ENCODE data around the gene PCSK9.

PCSK9 gene

DNA sequence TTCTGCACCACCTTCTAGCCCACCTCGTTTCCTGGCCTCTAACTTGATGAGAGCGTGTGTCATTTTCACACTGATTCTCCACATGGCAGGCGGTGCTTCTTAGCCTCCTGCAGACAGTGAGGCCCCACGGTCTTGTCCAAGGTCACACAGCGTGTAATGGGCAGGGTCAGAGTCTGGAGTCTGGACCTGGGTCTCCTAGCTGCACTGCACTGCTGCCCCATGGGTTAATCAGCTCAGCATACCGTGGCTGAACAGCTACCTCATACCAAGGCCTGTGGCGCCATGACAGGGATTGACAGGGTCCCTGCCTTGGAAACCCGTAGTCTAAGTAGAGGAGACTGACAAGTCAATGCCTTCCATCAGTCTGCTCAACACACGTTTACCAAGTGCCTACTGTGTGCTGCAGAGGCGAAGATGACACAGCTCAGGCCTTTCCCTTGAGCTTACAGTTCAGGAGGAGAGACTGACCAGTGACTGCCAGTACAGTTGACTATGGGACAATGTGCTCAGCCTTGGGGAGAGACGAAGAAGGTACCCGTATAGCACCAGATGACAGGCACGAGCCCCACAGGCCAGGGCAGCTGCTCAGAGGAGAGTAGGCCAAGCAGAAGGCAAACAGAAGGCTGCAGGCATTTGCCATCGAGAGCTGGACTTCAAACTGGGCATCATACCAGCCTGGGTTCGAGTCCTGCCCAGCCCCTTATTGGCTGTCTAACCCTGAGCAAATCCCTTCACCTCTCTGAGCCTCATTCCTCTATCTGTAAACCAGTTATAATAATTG lies 5.5 kb downstream of the PCSK9 start:
- no peak for DNase-seq (ENCODE audit: low spot score)

GRCh38 chr1:55045430-55045829 lies 6.1 kb downstream of the PCSK9 start:
- no peak for DNase-seq (ENCODE audit: low spot score)

DNA sequence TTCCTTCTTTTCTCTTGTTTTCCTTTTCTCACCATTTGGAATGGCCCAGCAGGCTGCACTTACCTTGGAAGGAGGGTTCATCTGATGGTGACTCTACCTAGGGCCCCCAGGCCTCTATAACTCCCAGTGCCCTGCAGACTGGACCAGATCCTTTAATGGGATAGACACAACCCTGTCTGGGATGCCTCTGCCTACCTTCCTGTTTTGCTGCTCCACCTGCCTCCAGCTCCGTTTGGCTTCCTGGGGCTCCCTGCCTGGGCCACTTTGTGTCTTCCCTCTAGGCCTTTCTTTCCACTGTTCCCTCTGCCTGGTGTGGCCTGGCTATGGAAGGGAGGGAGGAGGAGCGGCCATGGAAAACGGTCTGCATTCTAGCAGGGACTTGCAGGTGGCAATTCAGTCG lies 7.5 kb downstream of the PCSK9 start:
- DNase-seq (ENCODE audit: low spot score), result no peak

GRCh38 chr1:55047611-55048010 lies 8.3 kb downstream of the PCSK9 start:
- no peak for DNase-seq (ENCODE audit: low spot score)

DNA sequence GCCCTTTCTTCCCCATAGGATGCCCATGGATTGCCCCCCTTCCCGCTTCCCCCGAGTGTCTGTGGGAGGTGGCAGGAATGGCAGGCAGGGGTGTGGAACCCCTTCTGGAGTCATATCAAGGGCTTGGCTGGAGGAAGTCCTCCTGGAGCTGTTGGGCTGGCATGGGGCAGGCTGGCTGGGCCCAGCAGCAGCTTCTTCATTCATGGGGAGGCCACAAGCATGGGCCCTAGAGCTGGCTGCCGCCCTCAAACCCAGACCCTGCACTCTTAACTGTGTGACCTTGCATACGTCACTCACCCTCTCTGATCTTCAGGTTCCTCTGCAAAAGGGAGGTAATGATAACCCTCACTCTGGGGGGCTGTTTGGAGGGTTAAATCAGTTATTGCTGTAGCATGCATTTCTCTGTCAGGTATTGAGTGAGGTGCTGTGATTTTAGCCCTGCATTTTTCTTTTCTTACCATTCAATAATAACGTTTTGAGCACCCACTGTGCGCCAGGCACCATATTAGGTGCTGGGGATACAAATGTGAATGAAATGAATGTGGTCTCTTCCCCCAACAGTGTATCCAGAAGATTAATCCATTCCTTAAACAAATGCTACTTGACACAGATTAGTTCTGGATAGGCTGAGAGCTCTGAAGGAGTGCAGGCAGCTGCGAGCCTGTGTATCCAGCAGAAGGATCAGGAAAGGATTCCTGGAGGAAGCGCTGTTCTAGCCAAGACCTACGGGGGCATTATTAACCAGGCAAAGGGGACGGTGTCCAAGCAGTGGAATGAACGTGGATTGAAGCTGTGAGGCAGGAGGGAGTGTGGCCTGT lies 9.3 kb downstream of the PCSK9 start:
- DNase-seq (ENCODE audit: low spot score), result no peak

- no peak for DNase-seq (ENCODE audit: low spot score)
Observed at GRCh38 chr1:55049271-55049913, 10.0 kb downstream of the PCSK9 start.

- DNase-seq (ENCODE audit: low spot score), result no peak
Observed at GRCh38 chr1:55049914-55050278, 10.5 kb downstream of the PCSK9 start.

GRCh38 chr1:55050283-55050682 lies 10.9 kb downstream of the PCSK9 start:
- no peak for DNase-seq (ENCODE audit: low spot score)

GRCh38 chr1:55051169-55051568 lies 11.8 kb downstream of the PCSK9 start:
- DNase-seq (ENCODE audit: low spot score), result no peak

DNA sequence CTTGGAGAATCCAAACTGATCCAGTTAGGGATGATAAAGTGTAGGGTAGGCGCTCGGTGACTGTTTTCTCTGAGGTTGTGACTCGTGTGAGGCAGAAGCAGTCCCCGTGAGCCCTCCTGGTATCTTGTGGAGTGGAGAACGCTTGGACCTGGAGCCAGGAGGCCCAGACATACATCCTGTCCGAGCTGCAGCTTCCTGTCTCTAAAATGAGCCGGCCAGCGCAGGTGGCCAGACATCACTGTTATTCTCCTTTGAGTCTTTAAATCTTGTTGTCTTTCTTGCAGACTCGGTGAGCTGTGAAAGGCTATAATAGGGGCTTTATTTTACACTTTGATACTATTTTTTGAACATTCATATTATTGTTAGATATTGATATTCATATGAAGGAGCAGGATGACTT lies 12.3 kb downstream of the PCSK9 start:
- DNase-seq (ENCODE audit: low spot score), result no peak

- no peak for DNase-seq (ENCODE audit: low spot score)
Observed at GRCh38 chr1:55052221-55053142, 13.1 kb downstream of the PCSK9 start.

GRCh38 chr1:55053265-55053954 lies 14.1 kb downstream of the PCSK9 start:
- DNase-seq (ENCODE audit: low spot score), result no peak

DNA sequence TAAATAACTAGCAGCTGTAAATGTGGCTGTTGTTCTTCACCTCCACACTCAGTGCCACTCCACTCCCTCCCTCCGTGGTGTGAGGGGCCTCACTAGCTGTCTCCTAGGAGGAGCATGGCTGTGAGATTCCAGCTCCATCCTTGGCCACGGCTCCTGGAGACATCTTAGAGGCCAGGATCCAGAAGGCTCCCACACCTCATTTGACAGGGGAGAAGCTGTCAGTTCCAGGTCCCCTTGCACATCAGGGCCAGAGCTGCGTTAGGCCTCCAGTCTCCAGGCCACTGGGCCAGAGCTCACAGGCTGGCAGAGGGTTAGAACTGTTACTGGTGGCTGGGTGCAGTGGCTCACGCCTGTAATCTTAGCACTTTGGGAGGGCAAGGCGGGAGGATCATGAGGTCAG lies 15.0 kb downstream of the PCSK9 start:
- DNase-seq (ENCODE audit: low spot score), result no peak

DNA sequence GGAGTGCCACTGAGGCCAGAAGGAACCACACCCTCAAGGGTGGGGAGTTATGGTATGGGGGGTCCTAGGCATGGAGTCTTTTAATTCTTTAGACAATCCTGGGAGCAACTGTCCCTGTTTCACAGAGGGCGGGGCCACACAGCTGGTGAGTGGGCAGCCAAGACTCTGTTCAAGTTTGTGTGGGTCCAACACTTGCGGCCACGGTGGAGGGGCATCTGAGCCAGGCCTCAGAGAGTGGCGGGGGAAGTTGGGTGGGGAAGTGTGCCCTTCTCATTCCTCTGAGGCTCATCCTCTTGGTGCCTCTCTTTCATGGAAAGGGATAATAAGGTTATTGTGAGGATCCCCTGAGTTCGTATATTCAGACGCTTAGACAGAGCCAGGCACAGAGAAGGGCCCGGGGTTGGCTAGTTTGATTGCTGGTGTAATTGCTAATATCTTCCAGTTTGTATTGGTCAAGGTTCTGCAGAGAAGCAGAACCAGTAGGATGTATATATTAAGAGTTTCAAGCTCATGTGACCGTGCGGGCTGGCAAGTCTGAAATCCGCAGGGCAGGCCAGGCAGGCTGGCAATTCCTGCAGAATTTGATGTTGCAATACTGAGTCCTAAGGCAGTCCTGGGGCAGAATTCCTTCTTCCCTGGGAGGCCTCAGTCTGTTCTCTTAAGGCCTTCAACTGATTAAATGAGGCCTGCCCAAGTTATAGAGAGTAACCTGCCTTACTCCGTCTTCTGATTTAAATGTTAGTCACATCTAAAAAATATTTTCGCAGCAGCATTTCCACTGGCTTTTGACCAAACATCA lies 15.9 kb downstream of the PCSK9 start:
- no peak for DNase-seq (ENCODE audit: low spot score)

GRCh38 chr1:55055951-55056631 lies 16.7 kb downstream of the PCSK9 start:
- no peak for DNase-seq (ENCODE audit: low spot score)

GRCh38 chr1:55056632-55056992 lies 17.3 kb downstream of the PCSK9 start:
- no peak for DNase-seq (ENCODE audit: low spot score)

GRCh38 chr1:55057270-55057955 lies 18.1 kb downstream of the PCSK9 start:
- DNase-seq (ENCODE audit: low spot score), result no peak

GRCh38 chr1:55057956-55058298 lies 18.6 kb downstream of the PCSK9 start:
- no peak for DNase-seq (ENCODE audit: low spot score)

Measured in CD4-positive, alpha-beta T cell treated with Interleukin-6 at 100 ng/mL for 8 hours (primary cell).